HG03066 (cell line): Measurements from ENCODE around the gene CFAP161.

ENCODE experiments used
- ATAC-seq: cut with Tn5 transposase; IDR thresholded peaks from one replicate; pipeline ENCODE4 v1.9.1; 2021; ENCODE audit warnings: low read depth; ENCODE audit not compliant: unreplicated experiment

Gene CFAP161

GRCh38 chr15:81176291-81176893, 42.3 kb downstream of the CFAP161 start:
- ATAC-seq, result no peak

GRCh38 chr15:81178365-81178764, 44.3 kb downstream of the CFAP161 start:
- no peak for ATAC-seq

- no peak for ATAC-seq
Measured at GRCh38 chr15:81181220-81181619, 47.1 kb downstream of the CFAP161 start.

GRCh38 chr15:81182031-81182755, 48.1 kb downstream of the CFAP161 start:
- no peak for ATAC-seq

GRCh38 chr15:81182756-81183438, 48.8 kb downstream of the CFAP161 start:
- ATAC-seq, result no peak

- no peak for ATAC-seq
Measured at GRCh38 chr15:81183439-81183775, 49.3 kb downstream of the CFAP161 start.

- ATAC-seq, result no peak
Measured at GRCh38 chr15:81184188-81184587, 50.1 kb downstream of the CFAP161 start.

- no peak for ATAC-seq
Measured at GRCh38 chr15:81185631-81186295, 51.7 kb downstream of the CFAP161 start.

GRCh38 chr15:81188354-81188753, 54.3 kb downstream of the CFAP161 start:
- no peak for ATAC-seq

GRCh38 chr15:81189583-81190283, 55.7 kb downstream of the CFAP161 start:
- ATAC-seq, result no peak

GRCh38 chr15:81190922-81191507, 56.9 kb downstream of the CFAP161 start:
- no peak for ATAC-seq

GRCh38 chr15:81191701-81192100, 57.6 kb downstream of the CFAP161 start:
- ATAC-seq, result no peak

GRCh38 chr15:81194723-81195122, 60.7 kb downstream of the CFAP161 start:
- ATAC-seq, result no peak

- no peak for ATAC-seq
Measured at GRCh38 chr15:81195339-81195864, 61.3 kb downstream of the CFAP161 start.

GRCh38 chr15:81196576-81197254, 62.6 kb downstream of the CFAP161 start, which contains the start of gene IL16:
Gene IL16, plus strand, starts transcription at chr15:81196879. Its CDS starts 28,521 bp downstream, at chr15:81225400.
- no peak for ATAC-seq

GRCh38 chr15:81197255-81197630, 63.2 kb downstream of the CFAP161 start:
- no peak for ATAC-seq

GRCh38 chr15:81197688-81198281, 63.7 kb downstream of the CFAP161 start:
- ATAC-seq, result no peak
